Esophagus squamous epithelium (tissue), 5 donors: Measurements from ENCODE around the gene PLEKHB2. TPM values are rescaled to one million over a fixed set of nuclear protein-coding genes. Genes with fewer than 3 reads are reported as not detected.

Source experiments
- DNase-seq: peaks from one replicate; lab custom pipeline; 2025; lab: John Stamatoyannopoulos, UW
- H3K27ac ChIP-seq, 4 donors: fragments of 200-600 bp; sonication (generic); one replicate each; pipeline ENCODE4 v1.5.1; 2016 to 2019; ENCODE audit warnings: mild to moderate bottlenecking in 1 of 4
- H3K27me3 ChIP-seq, 4 donors: fragments of 200-600 bp; sonication (generic); 1 replicate in 3 of 4; 2 replicates in 1 of 4; pipeline versions ENCODE4 v1.5.1 to v1.6.0; 2017 to 2021; ENCODE audit warnings: antibody characterized with exemption in 1 of 4
- H3K36me3 ChIP-seq, 3 donors: fragments of 200-600 bp; sonication (generic); one replicate each; pipeline ENCODE4 v1.5.1; 2016 to 2019
- H3K4me1 ChIP-seq, 3 donors: fragments of 200-600 bp; sonication (generic); one replicate each; pipeline ENCODE4 v1.5.1; 2017 to 2019
- H3K4me3 ChIP-seq, 4 donors: fragments of 200-600 bp; sonication (generic); 1 replicate in 3 of 4; 2 replicates in 1 of 4; pipeline ENCODE4 v1.5.1; 2016 to 2019; ENCODE audit warnings: mild to moderate bottlenecking in 2 of 4, moderate library complexity in 1 of 4
- H3K9me3 ChIP-seq, 3 donors: fragments of 200-600 bp; sonication (generic); one replicate each; pipeline ENCODE4 v1.5.1; 2016 to 2019
- POLR2A ChIP-seq, 4 donors: fragments of 450-650 bp; IDR thresholded peaks; one replicate each; pipeline ENCODE4 v1.6.1; 2017; ENCODE audit warnings: antibody characterized with exemption in 4 of 4, mild to moderate bottlenecking in 4 of 4, moderate library complexity in 3 of 4
- WGBS, 2 donors: methylation state at CpG; one replicate each; pipeline ENCODE4 v1.1.5; 2018; 5-methylcytosine and 5-hydroxymethylcytosine counted together
- intact Hi-C: fragments of 100-400 bp; cut with DNase I; formaldehyde crosslinking; loops from one replicate; pipeline ENCODE4 v1.15.0; 2022
- total RNA-seq, 4 donors: library from RNA; depleted of rRNA; stranded (reverse); fragments of >200 nt; gene quantifications; one replicate each; pipeline ENCODE4 v1.1.0, GENCODE V29; 2016
- TF ChIP-seq, protein P1 (sequence below), 6 experiments: fragments of 450-650 bp in 4 of 6; fragments of 200-600 bp in 2 of 6; sonication (generic) in 2 of 6; IDR thresholded peaks; one replicate each; pipeline ENCODE4 v1.5.1; 2016 to 2019; ENCODE audit warnings: antibody characterized with exemption in 6 of 6, mild to moderate bottlenecking in 4 of 6, moderate library complexity in 4 of 6
- donor health status: DM: yes; HTN: yes; CAD: no.

The PLEKHB2 gene
- total RNA-seq, 4 donors from 2014 or later, result 36.3 to 75.8 (median 47.4) TPM

DNA sequence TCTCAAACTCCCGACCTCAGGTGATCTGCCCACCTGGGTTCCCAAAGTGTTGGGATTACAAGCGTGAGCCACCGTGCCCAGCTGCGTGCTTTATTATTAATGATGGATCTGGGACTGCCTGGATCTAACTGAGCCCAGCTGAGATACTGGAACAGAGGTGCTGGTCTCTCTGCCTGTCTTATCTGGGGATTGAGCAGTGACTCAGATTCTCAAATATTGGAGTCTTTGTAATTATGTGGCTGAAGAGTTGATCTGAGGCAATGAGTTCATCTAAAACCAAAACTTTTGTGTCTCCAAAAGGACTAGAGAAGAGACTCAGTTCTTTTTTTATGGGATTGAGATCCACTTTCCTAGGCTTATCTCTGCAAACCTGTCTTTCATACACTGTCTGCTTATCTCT lies 16.3 kb downstream of the PLEKHB2 start:
- no peak for DNase-seq
- Histone ChIP-seq H3K27me3 (no peaks in the 10 kb centered on the region), H3K4me3 (no peak overlapping the region), H3K4me1 (no peaks in the 10 kb centered on the region), H3K27ac (no peak overlapping the region), H3K9me3 (no peaks in the 10 kb centered on the region), H3K36me3 (peaks cover 0 to 52% (median 13%) of the 10 kb centered on the region in 3 donors)
- WGBS, 2 donors, result 95 to 100% methylated on average over 2 to 4 of the region's 4 CpGs
- no peak for TF ChIP-seq POLR2A (IDR thresholded peaks at IDR 0.05)
- TF ChIP-seq, protein P1, sequence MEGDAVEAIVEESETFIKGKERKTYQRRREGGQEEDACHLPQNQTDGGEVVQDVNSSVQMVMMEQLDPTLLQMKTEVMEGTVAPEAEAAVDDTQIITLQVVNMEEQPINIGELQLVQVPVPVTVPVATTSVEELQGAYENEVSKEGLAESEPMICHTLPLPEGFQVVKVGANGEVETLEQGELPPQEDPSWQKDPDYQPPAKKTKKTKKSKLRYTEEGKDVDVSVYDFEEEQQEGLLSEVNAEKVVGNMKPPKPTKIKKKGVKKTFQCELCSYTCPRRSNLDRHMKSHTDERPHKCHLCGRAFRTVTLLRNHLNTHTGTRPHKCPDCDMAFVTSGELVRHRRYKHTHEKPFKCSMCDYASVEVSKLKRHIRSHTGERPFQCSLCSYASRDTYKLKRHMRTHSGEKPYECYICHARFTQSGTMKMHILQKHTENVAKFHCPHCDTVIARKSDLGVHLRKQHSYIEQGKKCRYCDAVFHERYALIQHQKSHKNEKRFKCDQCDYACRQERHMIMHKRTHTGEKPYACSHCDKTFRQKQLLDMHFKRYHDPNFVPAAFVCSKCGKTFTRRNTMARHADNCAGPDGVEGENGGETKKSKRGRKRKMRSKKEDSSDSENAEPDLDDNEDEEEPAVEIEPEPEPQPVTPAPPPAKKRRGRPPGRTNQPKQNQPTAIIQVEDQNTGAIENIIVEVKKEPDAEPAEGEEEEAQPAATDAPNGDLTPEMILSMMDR (IDR thresholded peaks at IDR 0.05), result no peak
- intact Hi-C loops, result no loop called here

DNA sequence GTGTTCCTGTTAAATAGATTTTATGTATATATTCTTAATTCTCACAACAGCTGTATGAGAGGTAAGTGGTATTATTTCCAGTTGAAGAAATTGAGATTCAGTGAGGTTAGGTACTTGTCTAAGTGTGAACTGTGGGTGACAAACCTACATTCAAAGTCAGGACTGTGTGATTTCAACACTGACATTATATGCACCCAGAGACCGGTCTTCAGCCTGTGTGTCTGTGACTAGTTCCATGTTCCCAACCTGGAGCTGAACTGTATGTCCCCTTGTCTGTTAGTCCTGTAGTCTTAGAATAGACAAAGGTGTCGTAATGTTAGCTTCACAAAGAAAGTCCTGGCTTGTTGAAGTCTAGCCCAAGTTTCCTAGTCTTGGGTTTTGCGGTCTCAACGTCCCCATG lies 17.4 kb downstream of the PLEKHB2 start:
- intact Hi-C loops, result no loop called here
- Histone ChIP-seq H3K4me3 (no peak overlapping the region), H3K36me3 (peaks cover 8 to 59% (median 19%) of the 10 kb centered on the region in 3 donors), H3K9me3 (no peaks in the 10 kb centered on the region), H3K27me3 (no peaks in the 10 kb centered on the region), H3K4me1 (no peaks in the 10 kb centered on the region), H3K27ac (no peak overlapping the region)
- TF ChIP-seq POLR2A (IDR thresholded peaks at IDR 0.05), result no peak
- TF ChIP-seq, protein P1 (IDR thresholded peaks at IDR 0.05), result no peak
- WGBS, 2 donors, result 94 to 96% methylated on average over 4 of the region's 4 CpGs
- no peak for DNase-seq

DNA sequence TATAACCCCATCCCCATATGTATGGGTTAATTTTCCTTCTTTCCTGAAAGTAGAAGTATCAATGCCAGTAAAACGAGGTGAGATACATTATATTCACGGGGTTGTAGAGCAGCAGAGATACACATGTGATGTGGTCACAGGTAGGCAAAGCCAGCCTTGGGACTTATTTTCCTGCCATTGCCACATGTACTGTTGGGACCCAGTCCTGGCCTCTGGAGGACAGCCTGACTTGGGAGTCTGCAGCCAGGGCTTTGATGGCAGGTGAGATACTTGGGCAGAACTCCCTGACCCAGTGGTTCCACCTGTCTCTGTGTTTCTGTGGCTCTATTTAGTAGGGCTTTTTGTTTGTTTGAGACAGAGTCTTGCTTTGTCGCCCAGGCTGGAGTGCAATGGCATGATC lies 18.1 kb downstream of the PLEKHB2 start:
- no peak for DNase-seq
- H3K36me3 ChIP-seq, result peaks cover 8 to 66% (median 19%) of the 10 kb centered on the region in 3 donors
- H3K9me3 ChIP-seq, result no peaks in the 10 kb centered on the region
- H3K27me3 ChIP-seq, result no peaks in the 10 kb centered on the region
- 89 to 92% methylated on average over 3 of the region's 3 CpGs for WGBS, 2 donors
- no peak for TF ChIP-seq POLR2A (IDR thresholded peaks at IDR 0.05)
- TF ChIP-seq, protein P1 (IDR thresholded peaks at IDR 0.05), result no peak
- no peak overlapping the region for H3K4me3 ChIP-seq
- intact Hi-C loops, result no loop called here
- H3K27ac ChIP-seq, result no peak overlapping the region
- H3K4me1 ChIP-seq, result no peaks in the 10 kb centered on the region

DNA sequence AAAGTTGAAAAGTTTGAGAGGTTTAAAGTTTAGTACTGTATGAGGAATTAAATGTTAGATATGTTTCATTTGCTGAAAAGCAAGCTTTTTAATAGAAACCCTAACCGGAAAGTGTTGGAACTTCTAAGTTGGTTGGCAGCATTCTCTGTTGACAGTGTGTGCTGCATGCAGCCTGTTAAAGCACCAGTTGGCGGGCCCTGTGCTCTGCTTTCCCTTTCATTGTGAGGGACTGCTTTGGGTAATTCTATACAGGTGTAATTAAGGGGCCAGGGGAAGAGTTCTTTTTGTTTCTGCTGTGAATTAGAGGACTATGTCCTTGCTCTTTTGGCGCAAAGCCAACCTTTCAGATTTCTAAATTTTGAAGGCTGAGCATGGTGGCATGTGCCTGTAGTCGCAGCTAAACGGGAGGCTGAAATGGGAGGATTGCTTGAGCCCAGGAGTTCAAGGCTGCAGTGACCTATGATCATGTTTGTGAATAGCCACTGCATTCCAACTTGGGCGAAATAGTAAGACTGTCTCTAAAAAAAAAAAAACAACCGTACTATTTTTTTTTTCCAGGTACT lies 20.1 kb downstream of the PLEKHB2 start:
- Histone ChIP-seq H3K27ac (no peak overlapping the region), H3K36me3 (peaks cover 8 to 87% (median 23%) of the 10 kb centered on the region in 3 donors), H3K9me3 (no peaks in the 10 kb centered on the region), H3K27me3 (no peaks in the 10 kb centered on the region), H3K4me3 (no peak overlapping the region), H3K4me1 (no peaks in the 10 kb centered on the region)
- intact Hi-C loops, result no loop called here
- 87 to 93% methylated on average over 6 to 7 of the region's 7 CpGs for WGBS, 2 donors
- no peak for DNase-seq
- TF ChIP-seq POLR2A (IDR thresholded peaks at IDR 0.05), result no peak
- TF ChIP-seq, protein P1 (IDR thresholded peaks at IDR 0.05), result no peak

DNA sequence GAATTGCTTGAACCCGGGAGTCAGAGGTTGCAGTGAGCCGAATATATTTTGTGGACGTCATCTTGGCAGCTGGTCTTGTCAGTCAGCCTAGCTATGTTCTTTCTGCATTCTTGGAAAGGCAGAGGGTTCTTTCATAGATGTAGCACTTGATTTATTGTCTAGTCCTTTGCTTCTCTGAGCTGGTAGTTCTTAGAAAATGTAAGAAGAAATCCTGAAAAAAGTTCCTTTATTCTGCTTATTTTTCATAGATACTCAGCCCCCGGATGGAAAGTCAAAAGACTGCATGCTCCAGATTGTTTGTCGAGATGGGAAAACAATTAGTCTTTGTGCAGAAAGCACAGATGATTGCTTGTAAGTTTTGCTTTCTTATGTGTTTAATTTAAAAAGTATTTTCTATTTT lies 21.3 kb downstream of the PLEKHB2 start:
- Histone ChIP-seq H3K27me3 (no peaks in the 10 kb centered on the region), H3K4me1 (no peaks in the 10 kb centered on the region), H3K36me3 (peaks cover 14 to 88% (median 30%) of the 10 kb centered on the region in 3 donors), H3K4me3 (no peak overlapping the region), H3K27ac (no peak overlapping the region), H3K9me3 (no peaks in the 10 kb centered on the region)
- TF ChIP-seq POLR2A (IDR thresholded peaks at IDR 0.05), result no peak
- 84 to 92% methylated on average over 5 of the region's 5 CpGs for WGBS, 2 donors
- no peak for DNase-seq
- intact Hi-C loops, result no loop called here
